ENCODE results near the gene NOTUM.

Gene NOTUM

DNA sequence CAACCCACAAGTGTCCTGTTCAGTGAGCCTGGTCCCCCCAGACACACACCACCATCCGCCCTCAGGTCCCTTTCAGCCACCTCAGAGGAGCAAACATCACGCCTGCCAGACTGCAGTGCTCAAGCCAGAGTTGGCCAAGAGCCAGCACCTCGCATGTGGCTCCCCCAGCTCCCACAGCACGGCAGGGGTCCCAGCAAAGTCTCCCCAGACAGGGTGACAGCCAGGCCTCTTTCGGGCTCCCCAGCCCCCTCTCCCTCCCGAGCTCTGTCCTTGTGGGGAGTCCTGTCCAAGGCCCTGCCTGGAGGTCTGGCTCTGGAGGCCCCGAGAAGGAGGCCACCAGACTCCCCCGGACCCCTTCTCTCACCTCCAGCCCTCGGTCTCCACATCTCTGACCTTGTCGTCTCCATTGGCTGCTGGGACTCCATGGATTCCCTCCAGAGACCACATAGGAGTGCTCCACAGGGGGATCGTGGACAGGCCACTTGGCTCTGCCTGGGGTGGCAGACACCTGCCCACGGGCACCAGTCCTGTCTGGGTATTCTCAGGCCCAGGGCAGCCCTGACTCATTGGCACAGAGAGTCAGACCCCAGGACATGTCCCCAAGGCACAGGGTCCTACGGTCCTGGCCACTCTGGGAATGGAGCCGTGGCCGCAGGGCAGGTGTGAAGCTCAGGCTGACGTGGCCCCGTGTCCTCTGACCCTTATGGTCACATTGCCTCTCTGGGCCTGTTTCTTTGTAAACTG lies 12.2 kb downstream of the NOTUM start:
- in situ Hi-C loops (cut with MboI; ENCODE audit: low sequenced_read_pairs, unreplicated experiment): no loop called here
- DNase-seq (ENCODE audit: low spot score): no peak
- TF ChIP-seq, protein P1, sequence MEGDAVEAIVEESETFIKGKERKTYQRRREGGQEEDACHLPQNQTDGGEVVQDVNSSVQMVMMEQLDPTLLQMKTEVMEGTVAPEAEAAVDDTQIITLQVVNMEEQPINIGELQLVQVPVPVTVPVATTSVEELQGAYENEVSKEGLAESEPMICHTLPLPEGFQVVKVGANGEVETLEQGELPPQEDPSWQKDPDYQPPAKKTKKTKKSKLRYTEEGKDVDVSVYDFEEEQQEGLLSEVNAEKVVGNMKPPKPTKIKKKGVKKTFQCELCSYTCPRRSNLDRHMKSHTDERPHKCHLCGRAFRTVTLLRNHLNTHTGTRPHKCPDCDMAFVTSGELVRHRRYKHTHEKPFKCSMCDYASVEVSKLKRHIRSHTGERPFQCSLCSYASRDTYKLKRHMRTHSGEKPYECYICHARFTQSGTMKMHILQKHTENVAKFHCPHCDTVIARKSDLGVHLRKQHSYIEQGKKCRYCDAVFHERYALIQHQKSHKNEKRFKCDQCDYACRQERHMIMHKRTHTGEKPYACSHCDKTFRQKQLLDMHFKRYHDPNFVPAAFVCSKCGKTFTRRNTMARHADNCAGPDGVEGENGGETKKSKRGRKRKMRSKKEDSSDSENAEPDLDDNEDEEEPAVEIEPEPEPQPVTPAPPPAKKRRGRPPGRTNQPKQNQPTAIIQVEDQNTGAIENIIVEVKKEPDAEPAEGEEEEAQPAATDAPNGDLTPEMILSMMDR (IDR thresholded peaks at IDR 0.05; ENCODE audit: borderline replicate concordance, control extremely low read depth, extremely low read depth, insufficient read depth, missing control alignments): no peak

DNA sequence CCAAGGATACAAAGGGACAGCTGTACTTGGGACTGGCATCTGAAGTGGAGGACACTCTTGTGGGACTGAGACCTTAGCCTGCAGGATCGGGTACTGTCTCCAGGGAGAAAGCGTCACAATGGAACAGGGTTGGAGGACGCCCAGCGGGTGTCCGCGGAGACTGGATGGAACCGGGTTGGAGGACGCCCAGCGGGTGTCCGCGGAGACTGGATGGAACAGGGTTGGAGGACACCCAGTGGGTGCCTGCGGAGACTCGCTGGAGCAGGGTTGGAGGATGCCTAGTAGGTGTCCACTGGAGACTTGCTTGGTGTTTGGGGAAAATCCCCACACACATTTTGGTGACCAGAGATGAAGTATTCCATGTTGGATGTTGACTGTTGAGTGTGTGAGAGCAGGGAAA lies 13.8 kb downstream of the NOTUM start, which contains the start of gene MYADML2:
Gene MYADML2, minus strand, starts transcription at position 45 of the 400 bp plus-strand sequence. CDS start 5,492 bp downstream, outside the sequence.
- DNase-seq (ENCODE audit: low spot score): no peak
- in situ Hi-C loops (cut with MboI; ENCODE audit: low sequenced_read_pairs, unreplicated experiment): no loop called here
- TF ChIP-seq, protein P1 (IDR thresholded peaks at IDR 0.05; ENCODE audit: borderline replicate concordance, control extremely low read depth, extremely low read depth, insufficient read depth, missing control alignments): no peak

DNA sequence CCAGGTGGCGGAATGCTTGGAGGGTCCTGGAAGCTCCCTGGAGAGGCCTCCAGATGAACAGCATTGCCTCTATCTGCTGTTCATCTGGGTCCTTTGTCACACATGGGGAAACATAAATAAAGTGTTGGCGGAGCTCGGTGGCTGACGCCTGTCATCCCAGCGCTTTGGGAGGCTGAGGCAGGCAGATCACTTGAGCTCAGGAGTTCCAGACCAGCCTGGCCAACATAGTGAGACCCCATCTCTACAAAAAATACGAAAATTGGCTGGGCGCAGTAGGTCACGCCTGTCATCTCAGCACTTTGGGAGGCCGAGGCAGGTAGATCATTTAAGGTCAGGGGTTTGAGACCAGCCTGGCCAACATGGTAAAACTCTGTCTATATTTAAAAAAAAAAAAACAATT lies 16.1 kb downstream of the NOTUM start:
- no peak for DNase-seq (ENCODE audit: low spot score)
- TF ChIP-seq, protein P1 (IDR thresholded peaks at IDR 0.05; ENCODE audit: borderline replicate concordance, control extremely low read depth, extremely low read depth, insufficient read depth, missing control alignments): no peak
- in situ Hi-C loops (cut with MboI; ENCODE audit: low sequenced_read_pairs, unreplicated experiment): no loop called here

DNA sequence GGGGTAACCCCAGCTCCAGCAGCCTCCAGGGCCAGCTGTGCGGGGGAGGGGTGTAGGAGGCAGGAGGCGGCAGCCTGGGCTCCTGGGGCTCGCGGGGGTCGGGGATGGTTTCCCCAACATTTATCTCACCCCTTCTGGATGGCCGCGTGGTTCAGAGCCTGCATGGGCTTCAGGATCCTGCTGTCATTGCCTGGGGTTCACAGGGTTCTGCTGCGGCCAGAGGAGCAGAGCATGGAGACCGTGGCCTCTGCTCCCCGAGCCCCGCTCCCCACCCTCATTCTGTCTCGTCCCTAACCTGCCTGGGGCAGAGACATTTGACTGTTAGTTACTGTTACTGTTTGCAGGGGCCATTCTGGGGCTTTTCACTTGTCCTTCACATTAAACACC lies 18.8 kb downstream of the NOTUM start:
- TF ChIP-seq, protein P1 (IDR thresholded peaks at IDR 0.05; ENCODE audit: borderline replicate concordance, control extremely low read depth, extremely low read depth, insufficient read depth, missing control alignments): no peak
- no peak for DNase-seq (ENCODE audit: low spot score)
- in situ Hi-C loops (cut with MboI; ENCODE audit: low sequenced_read_pairs, unreplicated experiment): no loop called here

DNA sequence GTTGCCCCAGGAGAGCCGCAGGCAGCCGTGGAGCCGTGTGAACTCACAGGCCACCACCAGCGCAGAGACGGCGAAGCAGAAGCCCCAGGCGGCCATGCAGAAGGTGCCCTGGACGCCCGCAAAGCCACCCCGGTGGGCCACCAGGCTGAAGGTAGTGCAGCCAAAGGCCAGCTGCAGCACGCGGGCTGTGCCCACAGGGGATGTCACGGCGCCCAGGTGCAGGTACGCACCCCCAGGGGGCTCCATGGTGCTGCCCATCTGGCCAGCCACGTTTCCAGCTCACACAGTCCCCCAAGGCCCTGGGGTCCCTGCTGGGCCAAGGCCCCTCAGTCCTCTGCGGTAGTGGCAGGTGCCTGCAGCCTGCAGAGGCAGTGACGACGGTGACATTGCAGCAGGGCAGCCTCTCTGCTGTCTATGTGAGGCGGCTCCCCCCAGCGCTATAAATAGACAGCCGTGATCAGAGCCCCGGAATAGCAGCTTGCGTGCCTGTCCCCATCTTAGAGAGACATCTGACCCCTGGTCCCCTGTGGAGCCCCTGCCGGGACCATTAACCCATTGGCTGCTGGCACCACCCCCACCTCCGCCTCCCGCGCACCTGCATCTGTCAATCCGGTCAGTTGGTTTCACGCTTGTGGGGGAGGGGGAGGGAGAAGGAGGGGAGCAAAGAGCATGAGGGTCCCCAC lies 19.4 kb downstream of the NOTUM start:
- in situ Hi-C loops (cut with MboI; ENCODE audit: low sequenced_read_pairs, unreplicated experiment): no loop called here
- peak; percentile 57 for DNase-seq (ENCODE audit: low spot score)

More for the DNA sequence above, 19.4 kb downstream of the NOTUM start:
- TF ChIP-seq, protein P1 (IDR thresholded peaks at IDR 0.05; ENCODE audit: borderline replicate concordance, control extremely low read depth, extremely low read depth, insufficient read depth, missing control alignments): no peak

Measured in GM13976 (cell line).